Measurements from ENCODE around the gene ZNF566.

Gene ZNF566

GRCh38 chr19:36524617-36525016 lies 35.3 kb upstream of the ZNF566 start:
- Histone ChIP-seq H3K79me2 (ENCODE audit: insufficient read depth, low read length) (peaks cover 62% of the 10 kb centered on the region), H3K4me3 (ENCODE audit: low read length, poor library complexity, severe bottlenecking) (no peak overlapping the region), H3K9me3 (ENCODE audit: insufficient read depth, low read depth, low read length) (0 out of 2 replicates have a peak, but pooled peaks cover under 1% of the 10 kb centered on the region), H3K9ac (ENCODE audit: low read depth, low read length, poor library complexity, severe bottlenecking) (no peak overlapping the region), H2AFZ (ENCODE audit: low read length) (no peak overlapping the region), H4K20me1 (ENCODE audit: insufficient read depth, low read length, poor library complexity, severe bottlenecking) (peaks cover 20% of the 10 kb centered on the region), H3K4me1 (ENCODE audit: insufficient read depth, low read length, poor library complexity, severe bottlenecking) (peaks cover 21% of the 10 kb centered on the region), H3K36me3 (ENCODE audit: insufficient read depth, low read length) (0 out of 2 replicates have a peak, but pooled peaks cover 3% of the 10 kb centered on the region), H3K9me2 (replicated peaks; ENCODE audit: low read depth, low read length) (no peaks in the 10 kb centered on the region), H3F3A (ENCODE audit: low read depth) (no peaks in the 10 kb centered on the region), H3K4me2 (ENCODE audit: low read depth, low read length, poor library complexity, severe bottlenecking) (peak overlapping the region; percentile 95), H3K27me3 (ENCODE audit: insufficient read depth, low read length, poor library complexity, severe bottlenecking) (no peaks in the 10 kb centered on the region)
- TF ChIP-seq, protein P1, sequence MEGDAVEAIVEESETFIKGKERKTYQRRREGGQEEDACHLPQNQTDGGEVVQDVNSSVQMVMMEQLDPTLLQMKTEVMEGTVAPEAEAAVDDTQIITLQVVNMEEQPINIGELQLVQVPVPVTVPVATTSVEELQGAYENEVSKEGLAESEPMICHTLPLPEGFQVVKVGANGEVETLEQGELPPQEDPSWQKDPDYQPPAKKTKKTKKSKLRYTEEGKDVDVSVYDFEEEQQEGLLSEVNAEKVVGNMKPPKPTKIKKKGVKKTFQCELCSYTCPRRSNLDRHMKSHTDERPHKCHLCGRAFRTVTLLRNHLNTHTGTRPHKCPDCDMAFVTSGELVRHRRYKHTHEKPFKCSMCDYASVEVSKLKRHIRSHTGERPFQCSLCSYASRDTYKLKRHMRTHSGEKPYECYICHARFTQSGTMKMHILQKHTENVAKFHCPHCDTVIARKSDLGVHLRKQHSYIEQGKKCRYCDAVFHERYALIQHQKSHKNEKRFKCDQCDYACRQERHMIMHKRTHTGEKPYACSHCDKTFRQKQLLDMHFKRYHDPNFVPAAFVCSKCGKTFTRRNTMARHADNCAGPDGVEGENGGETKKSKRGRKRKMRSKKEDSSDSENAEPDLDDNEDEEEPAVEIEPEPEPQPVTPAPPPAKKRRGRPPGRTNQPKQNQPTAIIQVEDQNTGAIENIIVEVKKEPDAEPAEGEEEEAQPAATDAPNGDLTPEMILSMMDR (conservative IDR thresholded peaks at IDR 0.05; ENCODE audit: low read length) = no peak
- TF ChIP-seq EZH2phosphoT487 (IDR thresholded peaks at IDR 0.05; ENCODE audit: borderline replicate concordance) = no peak

- H3K36me3 ChIP-seq (ENCODE audit: insufficient read depth, low read length) = peaks cover 56% of the 10 kb centered on the region
- H3K4me1 ChIP-seq (ENCODE audit: insufficient read depth, low read length, poor library complexity, severe bottlenecking) = no peaks in the 10 kb centered on the region
- H3K4me3 ChIP-seq (ENCODE audit: low read length, poor library complexity, severe bottlenecking) = no peak overlapping the region
- no peaks in the 10 kb centered on the region for H3K9me2 ChIP-seq (replicated peaks; ENCODE audit: low read depth, low read length)
- no peak overlapping the region for H3K9ac ChIP-seq (ENCODE audit: low read depth, low read length, poor library complexity, severe bottlenecking)
- peaks cover 62% of the 10 kb centered on the region for H3K9me3 ChIP-seq (ENCODE audit: insufficient read depth, low read depth, low read length)
- H2AFZ ChIP-seq (ENCODE audit: low read length) = no peak overlapping the region
- no peak overlapping the region for H3K4me2 ChIP-seq (ENCODE audit: low read depth, low read length, poor library complexity, severe bottlenecking)
- TF ChIP-seq, protein P1 (conservative IDR thresholded peaks at IDR 0.05; ENCODE audit: low read length) = no peak
- TF ChIP-seq EZH2phosphoT487 (IDR thresholded peaks at IDR 0.05; ENCODE audit: borderline replicate concordance) = no peak
- peaks cover 16% of the 10 kb centered on the region for H3K27me3 ChIP-seq (ENCODE audit: insufficient read depth, low read length, poor library complexity, severe bottlenecking)
- H3F3A ChIP-seq (ENCODE audit: low read depth) = no peaks in the 10 kb centered on the region
- no peaks in the 10 kb centered on the region for H4K20me1 ChIP-seq (ENCODE audit: insufficient read depth, low read length, poor library complexity, severe bottlenecking)
- H3K79me2 ChIP-seq (ENCODE audit: insufficient read depth, low read length) = peaks cover 23% of the 10 kb centered on the region
Measured at GRCh38 chr19:36514012-36514612, 24.8 kb upstream of the ZNF566 start.

- no peak overlapping the region for H3K4me2 ChIP-seq (ENCODE audit: low read depth, low read length, poor library complexity, severe bottlenecking)
- H3K9ac ChIP-seq (ENCODE audit: low read depth, low read length, poor library complexity, severe bottlenecking) = no peak overlapping the region
- H4K20me1 ChIP-seq (ENCODE audit: insufficient read depth, low read length, poor library complexity, severe bottlenecking) = no peaks in the 10 kb centered on the region
- H3K79me2 ChIP-seq (ENCODE audit: insufficient read depth, low read length) = no peaks in the 10 kb centered on the region
- TF ChIP-seq EZH2phosphoT487 (IDR thresholded peaks at IDR 0.05; ENCODE audit: borderline replicate concordance) = no peak
- TF ChIP-seq, protein P1 (conservative IDR thresholded peaks at IDR 0.05; ENCODE audit: low read length) = no peak
- H3K36me3 ChIP-seq (ENCODE audit: insufficient read depth, low read length) = no peaks in the 10 kb centered on the region
- H3K4me1 ChIP-seq (ENCODE audit: insufficient read depth, low read length, poor library complexity, severe bottlenecking) = no peaks in the 10 kb centered on the region
- no peaks in the 10 kb centered on the region for H3K27me3 ChIP-seq (ENCODE audit: insufficient read depth, low read length, poor library complexity, severe bottlenecking)
- H3K9me3 ChIP-seq (ENCODE audit: insufficient read depth, low read depth, low read length) = peaks cover 27% of the 10 kb centered on the region
- H2AFZ ChIP-seq (ENCODE audit: low read length) = no peak overlapping the region
- no peaks in the 10 kb centered on the region for H3K9me2 ChIP-seq (replicated peaks; ENCODE audit: low read depth, low read length)
- H3F3A ChIP-seq (ENCODE audit: low read depth) = no peaks in the 10 kb centered on the region
- H3K4me3 ChIP-seq (ENCODE audit: low read length, poor library complexity, severe bottlenecking) = no peak overlapping the region
Measured at GRCh38 chr19:36508325-36508724, 19.0 kb upstream of the ZNF566 start.
